PC-9 (cell line): ENCODE data around the gene CARS1. TPM values are rescaled to one million over a fixed set of nuclear protein-coding genes. Genes with fewer than 3 reads are reported as not detected.

ENCODE experiments used
- BruUV-seq: library from RNA; stranded (reverse); fragments of 400-500 nt; replicated peaks from 2 replicates; lab custom pipeline; 2021; lab: Mats Ljungman, UMichigan
- CTCF ChIA-PET: fragments of 300-600 bp; sonication (Branson Sonifier 250); formaldehyde crosslinking; loops from one replicate; lab custom pipeline; 2022; ENCODE audit warnings: antibody characterized with exemption; lab: Charles Lee
- POLR2A ChIA-PET: fragments of 300-600 bp; sonication (Branson Sonifier 250); formaldehyde crosslinking; loops from one replicate; lab custom pipeline; 2022; ENCODE audit warnings: antibody characterized with exemption; ENCODE audit not compliant: unreplicated experiment; lab: Charles Lee
- DNase-seq, 2 experiments: peaks; one replicate each; pipeline versions ENCODE4 v3.0.0 to v3.0.0-alpha.2; 2015 to 2022; ENCODE audit warnings: mixed read lengths in 1 of 2
- H2AFZ ChIP-seq: fragments of 200-600 bp; sonication (generic); 2 replicates; pipeline ENCODE4 v1.8.1; 2017; ENCODE audit warnings: antibody characterized with exemption
- H3F3A ChIP-seq: fragments of 200-600 bp; sonication (generic); 2 replicates; pipeline ENCODE4 v1.8.1; 2017; ENCODE audit warnings: antibody characterized with exemption, mild to moderate bottlenecking, low read depth; ENCODE audit not compliant: insufficient read depth
- H3K27ac ChIP-seq: fragments of 200-600 bp; sonication (generic); 2 replicates; pipeline ENCODE4 v1.6.1; 2016; ENCODE audit warnings: mixed run types
- H3K27me3 ChIP-seq: fragments of 200-600 bp; sonication (generic); 2 replicates; pipeline ENCODE4 v1.6.1; 2016; ENCODE audit warnings: low read depth, mixed run types; ENCODE audit not compliant: insufficient read depth
- H3K36me3 ChIP-seq: fragments of 200-600 bp; sonication (generic); 2 replicates; pipeline ENCODE4 v1.6.1; 2016; ENCODE audit warnings: low read depth, mixed run types
- H3K4me1 ChIP-seq: fragments of 200-600 bp; sonication (generic); replicated peaks from 2 replicates; pipeline ENCODE4 v1.6.1; 2016; ENCODE audit warnings: mixed run types; ENCODE audit not compliant: insufficient read depth
- H3K4me2 ChIP-seq: fragments of 200-600 bp; sonication (generic); 2 replicates; pipeline ENCODE4 v1.6.1; 2017; ENCODE audit warnings: mixed run types
- H3K4me3 ChIP-seq: fragments of 200-600 bp; sonication (generic); 2 replicates; pipeline ENCODE4 v1.6.1; 2016; ENCODE audit warnings: mixed run types
- H3K79me2 ChIP-seq: fragments of 200-600 bp; sonication (generic); 2 replicates; pipeline ENCODE4 v1.6.1; 2017; ENCODE audit warnings: low read depth, mixed run types
- H3K9me2 ChIP-seq: fragments of 200-600 bp; sonication (generic); 2 replicates; pipeline ENCODE4 v1.8.1; 2017; ENCODE audit warnings: mild to moderate bottlenecking; ENCODE audit not compliant: insufficient read depth
- H3K9me3 ChIP-seq: fragments of 200-600 bp; sonication (generic); 2 replicates; pipeline ENCODE4 v1.8.1; 2016; ENCODE audit warnings: low read depth; ENCODE audit not compliant: insufficient read depth
- H4K20me1 ChIP-seq: fragments of 200-600 bp; sonication (generic); 2 replicates; pipeline ENCODE4 v1.8.1; 2017; ENCODE audit not compliant: insufficient read depth
- EZH2 ChIP-seq: fragments of 200-600 bp; sonication (generic); IDR thresholded peaks from 2 replicates; pipeline ENCODE4 v1.8.0; 2017; ENCODE audit warnings: antibody characterized with exemption, low read depth
- intact Hi-C: fragments of 100-400 bp; cut with micrococcal nuclease; formaldehyde crosslinking; loops from one replicate; pipeline ENCODE4 v1.10.0; 2022; ENCODE audit not compliant: unreplicated experiment
- total RNA-seq: library from RNA; stranded (reverse); gene quantifications from 2 replicates; pipeline ENCODE4 v1.2.3, GENCODE V29; 2021
- TF ChIP-seq, protein P1 (sequence below): fragments of 200-600 bp; sonication (generic); conservative IDR thresholded peaks from 2 replicates; pipeline ENCODE4 v1.6.1; 2017; ENCODE audit warnings: mixed run types, antibody characterized with exemption, mild to moderate bottlenecking, moderate library complexity

Gene CARS1
- total RNA-seq, 1 experiment from 2014 or later, result 78.8 TPM

DNA sequence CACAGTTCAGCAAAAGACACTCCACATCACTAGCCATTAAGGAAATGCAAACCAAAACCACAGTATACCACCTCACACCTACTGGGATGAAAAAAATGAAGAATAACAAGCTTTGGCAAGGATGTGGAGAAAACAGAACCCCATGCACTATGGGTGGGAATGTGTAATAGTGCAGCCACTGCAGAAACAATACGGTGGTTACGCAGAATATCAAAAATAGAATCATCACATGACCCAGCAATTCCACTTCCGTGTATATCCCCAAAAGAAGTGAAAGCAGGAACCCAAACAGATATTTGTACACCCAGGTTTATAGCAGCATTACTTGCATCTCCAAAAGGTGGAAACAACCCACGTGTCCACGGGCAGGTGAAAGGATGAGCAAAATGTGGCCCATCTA, 20.8 kb downstream of the CARS1 start:
- CTCF ChIA-PET, result no interaction called here
- POLR2A ChIA-PET, result interaction anchor here (0.6 kb wide), 1 partner anchor 39 kb away, joined by 7 read pairs; no protein-coding TSS in a partner anchor
- intact Hi-C loops, result no loop called here
- Histone ChIP-seq H3K4me2 (no peak overlapping the region), H3K36me3 (peaks cover 9% of the 10 kb centered on the region), H4K20me1 (peaks cover 61% of the 10 kb centered on the region), H2AFZ (no peak overlapping the region), H3K9me3 (no peaks in the 10 kb centered on the region), H3K9me2 (no peaks in the 10 kb centered on the region), H3K27ac (no peak overlapping the region), H3K79me2 (no peaks in the 10 kb centered on the region), H3F3A (peaks cover 15% of the 10 kb centered on the region; the same call in 1 of the 2 replicates), H3K4me3 (no peak overlapping the region), H3K4me1 (no peaks in the 10 kb centered on the region), H3K27me3 (no peaks in the 10 kb centered on the region)
- BruUV-seq, result no TSS peak
- DNase-seq, result no peak
- no peak for TF ChIP-seq EZH2
- TF ChIP-seq, protein P1, sequence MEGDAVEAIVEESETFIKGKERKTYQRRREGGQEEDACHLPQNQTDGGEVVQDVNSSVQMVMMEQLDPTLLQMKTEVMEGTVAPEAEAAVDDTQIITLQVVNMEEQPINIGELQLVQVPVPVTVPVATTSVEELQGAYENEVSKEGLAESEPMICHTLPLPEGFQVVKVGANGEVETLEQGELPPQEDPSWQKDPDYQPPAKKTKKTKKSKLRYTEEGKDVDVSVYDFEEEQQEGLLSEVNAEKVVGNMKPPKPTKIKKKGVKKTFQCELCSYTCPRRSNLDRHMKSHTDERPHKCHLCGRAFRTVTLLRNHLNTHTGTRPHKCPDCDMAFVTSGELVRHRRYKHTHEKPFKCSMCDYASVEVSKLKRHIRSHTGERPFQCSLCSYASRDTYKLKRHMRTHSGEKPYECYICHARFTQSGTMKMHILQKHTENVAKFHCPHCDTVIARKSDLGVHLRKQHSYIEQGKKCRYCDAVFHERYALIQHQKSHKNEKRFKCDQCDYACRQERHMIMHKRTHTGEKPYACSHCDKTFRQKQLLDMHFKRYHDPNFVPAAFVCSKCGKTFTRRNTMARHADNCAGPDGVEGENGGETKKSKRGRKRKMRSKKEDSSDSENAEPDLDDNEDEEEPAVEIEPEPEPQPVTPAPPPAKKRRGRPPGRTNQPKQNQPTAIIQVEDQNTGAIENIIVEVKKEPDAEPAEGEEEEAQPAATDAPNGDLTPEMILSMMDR, result no peak

DNA sequence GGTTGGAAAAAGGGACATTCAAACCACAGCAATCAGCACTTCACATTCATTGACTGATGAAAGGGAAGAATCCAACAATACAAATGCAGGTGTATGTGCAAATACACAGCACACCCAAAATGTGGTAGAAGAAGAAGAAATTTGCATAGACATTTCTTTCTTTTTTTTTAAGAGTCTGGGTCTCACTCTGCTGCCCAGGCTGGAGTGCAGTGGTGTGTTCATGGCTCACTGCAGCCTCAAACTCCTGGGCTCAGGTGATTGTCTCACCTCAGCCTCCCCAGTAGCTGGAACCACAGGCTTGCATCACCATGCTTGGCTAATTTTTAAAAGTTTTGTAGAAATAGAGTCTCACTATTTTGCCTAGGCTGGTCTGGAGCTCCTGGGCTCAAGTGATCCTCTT, 21.9 kb downstream of the CARS1 start:
- TF ChIP-seq, protein P1, result no peak
- TF ChIP-seq EZH2, result no peak
- Histone ChIP-seq H3F3A (peaks cover 16% of the 10 kb centered on the region; the same call in 1 of the 2 replicates), H3K79me2 (no peaks in the 10 kb centered on the region), H3K4me1 (no peaks in the 10 kb centered on the region), H2AFZ (no peak overlapping the region), H3K27me3 (no peaks in the 10 kb centered on the region), H3K4me2 (no peak overlapping the region), H3K4me3 (no peak overlapping the region), H3K27ac (no peak overlapping the region), H4K20me1 (peaks cover 59% of the 10 kb centered on the region), H3K36me3 (peaks cover 9% of the 10 kb centered on the region), H3K9me2 (no peaks in the 10 kb centered on the region), H3K9me3 (no peaks in the 10 kb centered on the region)
- BruUV-seq, result no TSS peak
- intact Hi-C loops, result no loop called here
- DNase-seq, result no peak
- ChIA-PET POLR2A (no interaction called here), CTCF (no interaction called here)

- Histone ChIP-seq H3F3A (peaks cover 2% of the 10 kb centered on the region; the same call in 1 of the 2 replicates), H4K20me1 (peaks cover 27% of the 10 kb centered on the region), H3K4me3 (no peak overlapping the region), H3K36me3 (peaks cover 13% of the 10 kb centered on the region; the same call in 1 of the 2 replicates), H3K27me3 (no peaks in the 10 kb centered on the region), H2AFZ (no peak overlapping the region), H3K27ac (no peak overlapping the region), H3K9me2 (no peaks in the 10 kb centered on the region), H3K9me3 (no peaks in the 10 kb centered on the region), H3K79me2 (no peaks in the 10 kb centered on the region), H3K4me2 (no peak overlapping the region), H3K4me1 (no peaks in the 10 kb centered on the region)
- POLR2A ChIA-PET, result no interaction called here
- DNase-seq, result no peak
- intact Hi-C loops, result no loop called here
- no peak for TF ChIP-seq EZH2
- TF ChIP-seq, protein P1, result no peak
- no TSS peak for BruUV-seq
- CTCF ChIA-PET, result no interaction called here
Measured at GRCh38 chr11:3030289-3031070, 26.7 kb downstream of the CARS1 start.
